Subcutaneous adipose tissue (tissue), 4 donors: ENCODE data around the gene CDSN. TPM values are rescaled to one million over a fixed set of nuclear protein-coding genes. Genes with fewer than 3 reads are reported as not detected.

Experiments used
- small RNA-seq: library from RNA; depleted of rRNA; stranded (forward); fragments of <200 nt; gene quantifications from one replicate; pipeline ENCODE3, GENCODE V24; 2016
- total RNA-seq, 4 donors: library from RNA; depleted of rRNA; stranded (reverse); fragments of >200 nt; gene quantifications; one replicate each; pipeline ENCODE4 v1.1.0, GENCODE V29; 2016
- TF ChIP-seq, protein P1 (sequence below): fragments of 450-650 bp; IDR thresholded peaks from one replicate; pipeline ENCODE4 v1.5.1; 2016; ENCODE audit warnings: low read depth, mild to moderate bottlenecking, control low read depth, antibody characterized with exemption, moderate library complexity

The CDSN gene
- total RNA-seq, 4 donors from 2014 or later, result not detected

DNA sequence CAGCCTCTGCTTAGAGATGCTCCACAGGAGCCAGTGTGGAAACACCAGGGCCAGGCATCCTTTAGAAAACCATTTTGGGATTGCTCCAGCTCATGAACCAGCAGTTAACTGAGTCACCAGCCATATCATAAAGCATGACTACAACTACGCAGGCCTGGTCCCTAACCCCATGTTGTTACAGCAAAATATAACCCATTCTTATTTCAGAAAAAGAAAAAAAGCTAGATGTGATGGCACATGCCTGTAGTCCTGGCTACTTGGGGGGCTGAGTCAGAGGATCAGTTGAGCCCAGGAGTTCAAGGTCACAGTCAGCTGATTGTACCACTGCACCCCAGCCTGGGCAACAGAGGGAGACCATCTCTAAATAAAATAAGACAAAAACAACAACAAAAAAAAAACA lies 44.7 kb downstream of the CDSN start:
- TF ChIP-seq, protein P1, sequence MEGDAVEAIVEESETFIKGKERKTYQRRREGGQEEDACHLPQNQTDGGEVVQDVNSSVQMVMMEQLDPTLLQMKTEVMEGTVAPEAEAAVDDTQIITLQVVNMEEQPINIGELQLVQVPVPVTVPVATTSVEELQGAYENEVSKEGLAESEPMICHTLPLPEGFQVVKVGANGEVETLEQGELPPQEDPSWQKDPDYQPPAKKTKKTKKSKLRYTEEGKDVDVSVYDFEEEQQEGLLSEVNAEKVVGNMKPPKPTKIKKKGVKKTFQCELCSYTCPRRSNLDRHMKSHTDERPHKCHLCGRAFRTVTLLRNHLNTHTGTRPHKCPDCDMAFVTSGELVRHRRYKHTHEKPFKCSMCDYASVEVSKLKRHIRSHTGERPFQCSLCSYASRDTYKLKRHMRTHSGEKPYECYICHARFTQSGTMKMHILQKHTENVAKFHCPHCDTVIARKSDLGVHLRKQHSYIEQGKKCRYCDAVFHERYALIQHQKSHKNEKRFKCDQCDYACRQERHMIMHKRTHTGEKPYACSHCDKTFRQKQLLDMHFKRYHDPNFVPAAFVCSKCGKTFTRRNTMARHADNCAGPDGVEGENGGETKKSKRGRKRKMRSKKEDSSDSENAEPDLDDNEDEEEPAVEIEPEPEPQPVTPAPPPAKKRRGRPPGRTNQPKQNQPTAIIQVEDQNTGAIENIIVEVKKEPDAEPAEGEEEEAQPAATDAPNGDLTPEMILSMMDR, result no peak

DNA sequence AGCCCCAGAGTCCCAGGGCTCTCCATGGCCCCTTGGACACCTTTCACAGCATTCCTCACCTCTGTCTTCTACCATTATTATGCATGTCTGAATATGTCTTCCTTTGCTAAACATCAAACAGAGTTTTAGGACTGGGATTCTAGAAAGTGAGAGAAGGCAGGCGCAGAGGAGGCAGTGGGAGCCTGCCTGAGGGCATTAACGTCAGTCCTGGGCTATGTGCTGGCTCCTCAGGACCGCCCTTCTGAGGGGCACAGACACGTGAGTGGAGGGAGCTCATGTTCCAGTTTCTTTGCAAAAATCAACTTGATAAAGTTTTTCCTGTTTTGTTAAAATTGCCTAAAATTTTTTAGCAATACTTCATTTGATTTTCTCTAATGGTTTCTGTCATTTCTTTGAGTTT lies 45.8 kb downstream of the CDSN start:
- TF ChIP-seq, protein P1, result no peak

DNA sequence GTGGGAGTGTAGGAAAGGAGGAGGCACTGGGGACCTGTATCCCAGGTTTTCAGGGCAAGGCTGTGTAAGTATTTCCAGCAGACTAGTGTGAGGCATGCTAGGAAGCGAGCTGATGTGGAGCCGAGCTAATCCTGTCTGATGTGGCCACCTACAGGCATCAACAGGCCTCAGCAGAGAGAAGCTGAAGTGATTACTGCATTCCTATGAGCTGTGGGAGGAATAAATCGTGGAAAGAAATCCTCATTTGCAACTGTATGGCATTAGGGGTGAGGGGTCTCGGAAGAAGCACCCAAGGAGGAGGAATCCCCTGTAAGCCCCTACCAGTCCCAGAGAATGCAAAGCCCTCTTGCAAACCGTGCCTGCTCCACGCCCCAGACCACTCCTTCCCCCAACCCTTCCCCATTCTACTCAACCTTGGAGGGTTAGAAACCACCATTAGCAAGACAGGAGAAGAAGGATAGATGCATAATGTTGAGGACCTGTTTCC lies 49.5 kb downstream of the CDSN start:
- TF ChIP-seq, protein P1, result no peak

DNA sequence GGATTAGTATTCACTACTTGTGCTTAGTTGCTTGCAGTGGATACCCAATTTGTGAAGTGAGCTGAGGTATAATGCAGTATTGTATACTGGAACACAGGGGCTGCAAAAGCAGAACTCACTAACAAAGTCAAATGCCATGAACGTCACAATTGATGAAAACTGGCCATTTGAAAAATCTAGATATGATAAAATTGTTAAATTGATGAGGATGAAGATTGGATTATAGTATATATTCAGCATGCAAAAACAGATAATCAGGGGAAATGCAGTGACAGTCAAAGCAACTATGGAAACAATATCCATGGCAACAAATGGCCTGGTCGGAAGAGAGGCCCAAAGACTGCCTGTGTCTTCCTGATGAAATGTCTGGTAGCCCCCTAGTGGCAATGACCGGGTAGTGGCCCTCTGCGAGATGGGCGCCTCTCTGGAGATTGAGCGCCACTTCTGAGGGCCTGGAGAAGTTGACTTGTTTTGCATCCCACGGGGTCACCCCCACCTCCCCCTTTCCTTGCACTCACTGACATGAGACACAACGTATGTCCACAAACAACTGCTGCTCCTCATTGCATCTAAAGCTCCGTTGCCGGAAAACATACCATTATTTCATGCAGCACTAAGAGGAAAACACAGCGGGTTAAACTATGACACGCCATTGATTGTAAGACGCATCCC lies 51.4 kb downstream of the CDSN start:
- TF ChIP-seq, protein P1, result no peak

DNA sequence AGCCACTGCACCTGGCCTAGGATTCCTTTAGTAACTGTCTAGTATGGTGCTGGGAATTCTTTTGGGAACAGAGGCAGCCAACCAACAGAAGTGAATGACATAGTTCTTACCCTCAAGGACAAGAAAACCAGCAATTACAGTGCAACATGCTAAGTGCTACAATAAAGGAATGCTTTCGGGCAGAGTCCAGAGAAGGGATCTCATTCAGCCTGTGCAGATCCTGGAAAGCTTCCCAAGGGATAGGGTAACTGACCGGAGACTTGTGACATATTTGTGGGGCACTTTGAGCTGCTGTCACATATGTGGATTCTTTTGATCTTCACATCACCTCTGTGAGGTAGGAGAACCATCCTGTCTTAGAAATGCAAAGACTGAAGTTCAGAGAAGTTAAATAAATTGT lies 54.7 kb downstream of the CDSN start:
- TF ChIP-seq, protein P1, result no peak

Small RNAs within 50 kb of the gene (small RNA-seq; reads per million reads assigned to genes)
- gene POLR2LP1, result not detected
- not detected for gene RNU6-1133P

Other genes starting within 250 kb of the CDSN start
- 10 to 100 TPM; 14.3 to 62.0 (median 27.8) TPM for gene DDR1, start 235.9 kb downstream of the CDSN start, total RNA-seq
- gene GTF2H4, start 212.2 kb downstream of the CDSN start, total RNA-seq, result 10 to 100 TPM in 1 of 4 donors, 1 to 10 TPM in 3; 7.3 to 19.2 (median 8.3) TPM
- gene VARS2, start 206.2 kb downstream of the CDSN start, total RNA-seq, result 10 to 100 TPM in 2 of 4 donors, 1 to 10 TPM in 2; 9.1 to 40.3 (median 10.8) TPM
- gene SFTA2, start 188.3 kb downstream of the CDSN start, total RNA-seq, result not detected
- gene MUCL3, start 179.5 kb downstream of the CDSN start, total RNA-seq, result not detected
- not detected for gene MUC21, start 136.7 kb downstream of the CDSN start, total RNA-seq
- gene MUC22, start 110.0 kb downstream of the CDSN start, total RNA-seq, result not detected
- gene C6orf15, start 7.9 kb downstream of the CDSN start, total RNA-seq, result not detected
- gene PSORS1C1, start 5.6 kb downstream of the CDSN start, total RNA-seq, result under 1 TPM; 0.33 to 0.94 (median 0.50) TPM
- not detected for gene PSORS1C2, start 18.6 kb upstream of the CDSN start, total RNA-seq
- 10 to 100 TPM in 2 of 4 donors, 1 to 10 TPM in 2; 2.4 to 26.2 (median 9.8) TPM for gene CCHCR1, start 37.4 kb upstream of the CDSN start, total RNA-seq
- 1 to 10 TPM; 1.1 to 4.9 (median 3.6) TPM for gene TCF19, start 38.1 kb upstream of the CDSN start, total RNA-seq
- gene POU5F1, start 50.2 kb upstream of the CDSN start, total RNA-seq, result 1 to 10 TPM in 1 of 4 donors, under 1 TPM in 1, not detected in 2; 0.17 to 5.5 TPM
- gene HLA-C, start 151.6 kb upstream of the CDSN start, total RNA-seq, result 100 to 1,000 TPM; 103 to 691 (median 453) TPM
- 1,000 to 10,000 TPM in 2 of 4 donors, 100 to 1,000 TPM in 2; 568 to 1,906 (median 1,383) TPM for gene HLA-B, start 236.7 kb upstream of the CDSN start, total RNA-seq